NCI-H2171 (cell line): ENCODE measurements around the gene HLCS.
"Not testable (repeated sequence)": the region's sequence is repeated elsewhere in the genome, so short reads cannot be mapped to it uniquely, and the experiment has no call there.

Source experiments
- DNase-seq: peaks from one replicate; lab custom pipeline; 2025; lab: John Stamatoyannopoulos, UW

The HLCS gene

GRCh38 chr21:36847189-36847588 is 119.3 kb downstream of the HLCS start:
- no peak for DNase-seq

DNA sequence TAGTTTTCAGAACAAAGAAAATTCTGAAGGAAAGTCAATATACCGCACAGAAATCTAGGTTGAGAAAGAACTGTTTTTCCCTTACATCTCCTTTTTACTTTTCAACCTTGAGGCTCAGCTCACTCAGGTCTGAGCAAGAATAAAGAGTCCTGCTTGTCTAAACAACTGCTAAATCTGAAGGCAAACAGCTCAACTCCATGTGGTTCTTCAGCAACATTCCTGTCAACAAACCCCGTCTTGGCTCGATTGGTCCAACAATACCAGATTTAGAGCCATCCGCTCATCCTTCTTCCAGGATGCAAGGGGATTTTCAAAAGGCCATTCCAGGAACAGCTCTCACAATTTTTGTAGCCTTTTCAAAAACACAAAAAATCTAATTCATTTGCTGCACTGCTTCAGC is 119.8 kb downstream of the HLCS start:
- DNase-seq, result no peak

GRCh38 chr21:36845790-36846189 is 120.7 kb downstream of the HLCS start:
- DNase-seq, result no peak

GRCh38 chr21:36845070-36845469 is 121.4 kb downstream of the HLCS start:
- no peak for DNase-seq

GRCh38 chr21:36841866-36842265 is 124.6 kb downstream of the HLCS start:
- DNase-seq, result no peak

DNA sequence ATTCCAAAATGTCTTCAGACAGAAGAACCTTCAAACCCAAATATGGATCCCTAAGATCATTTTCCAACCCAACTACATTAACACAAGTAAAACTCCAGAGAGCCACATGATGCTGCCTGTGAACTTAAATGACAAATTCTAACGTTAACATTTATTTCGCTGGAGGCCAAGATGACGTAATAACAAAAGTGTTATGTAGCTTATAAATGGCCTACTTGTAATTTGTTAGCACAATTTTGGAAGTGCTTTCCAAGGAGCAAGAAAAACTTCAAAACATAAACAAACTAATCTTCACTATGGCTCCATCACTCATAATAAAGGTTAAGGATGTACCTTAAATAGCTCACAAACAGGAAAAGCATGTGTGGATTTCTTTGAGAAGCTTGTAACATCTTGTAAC is 126.7 kb downstream of the HLCS start:
- no peak for DNase-seq

- no peak for DNase-seq
Observed at GRCh38 chr21:36839123-36839522, 127.3 kb downstream of the HLCS start.

DNA sequence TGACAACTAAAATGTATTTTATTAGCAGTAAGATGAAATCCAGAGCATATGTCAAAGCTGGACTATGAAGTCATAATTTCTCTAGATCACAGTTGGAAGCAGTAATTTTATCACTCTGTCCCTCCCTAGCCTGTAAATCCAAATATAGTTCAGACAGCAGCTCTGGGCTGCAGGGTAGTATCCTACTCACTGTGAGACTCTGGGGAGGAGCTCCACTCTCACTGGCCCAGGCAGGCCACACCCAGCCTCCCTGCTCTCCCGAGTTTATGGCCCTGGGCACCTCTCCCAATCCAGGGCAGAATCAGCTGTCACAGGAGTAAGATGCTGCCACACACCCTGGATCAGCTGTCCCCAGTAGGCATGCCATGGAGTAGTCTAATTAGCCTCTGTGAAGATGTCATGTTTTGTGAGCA is 131.1 kb downstream of the HLCS start:
- no peak for DNase-seq

DNA sequence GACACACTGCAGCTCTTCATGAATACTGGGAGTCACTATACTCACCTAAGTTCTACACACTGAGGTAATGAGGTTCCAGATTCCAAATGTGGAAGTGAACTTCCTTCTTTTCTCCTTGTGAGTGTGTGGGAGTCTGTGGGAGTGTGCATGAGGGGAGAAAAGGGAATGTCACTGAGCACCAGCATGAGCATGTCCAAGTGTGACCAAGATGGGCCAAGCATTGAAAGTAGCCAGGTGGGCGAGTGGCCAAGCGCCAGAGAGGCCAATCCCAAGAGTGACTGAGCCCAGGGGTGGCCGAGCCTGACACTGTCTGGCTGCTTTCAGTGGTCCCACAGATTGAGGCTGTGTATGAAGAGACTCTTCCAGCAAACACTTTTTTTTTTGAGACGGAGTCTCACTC is 132.3 kb downstream of the HLCS start:
- no peak for DNase-seq

GRCh38 chr21:36830100-36830499 is 136.4 kb downstream of the HLCS start:
- no peak for DNase-seq

DNA sequence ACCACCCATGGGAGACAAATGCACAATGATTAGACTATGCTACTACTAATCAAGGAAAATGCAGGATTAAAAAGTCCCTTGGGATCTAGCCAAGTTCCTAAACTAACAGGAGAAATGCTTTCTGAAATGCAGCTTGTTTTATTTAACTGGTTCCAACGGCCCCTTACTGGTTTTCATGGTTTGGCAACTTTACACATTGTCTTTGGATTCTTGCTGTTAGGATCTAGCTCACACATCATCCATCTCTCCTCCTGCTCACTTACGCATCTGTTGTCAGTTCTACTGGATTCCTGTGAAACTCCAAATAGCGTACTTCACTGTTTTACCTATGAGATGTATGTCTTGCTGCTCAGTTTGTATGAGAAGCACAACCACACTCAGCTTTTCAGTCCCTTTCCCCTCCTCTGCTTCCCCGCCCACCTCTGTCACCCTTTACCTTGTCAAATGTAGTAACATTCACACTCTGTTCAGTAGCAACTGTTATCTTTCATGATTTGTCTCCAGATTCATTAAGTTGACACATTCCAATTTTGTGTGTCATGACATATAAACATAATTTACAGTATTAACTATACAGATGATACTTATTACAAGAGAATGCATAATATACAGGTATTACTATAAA is 137.5 kb downstream of the HLCS start:
- no peak for DNase-seq

DNA sequence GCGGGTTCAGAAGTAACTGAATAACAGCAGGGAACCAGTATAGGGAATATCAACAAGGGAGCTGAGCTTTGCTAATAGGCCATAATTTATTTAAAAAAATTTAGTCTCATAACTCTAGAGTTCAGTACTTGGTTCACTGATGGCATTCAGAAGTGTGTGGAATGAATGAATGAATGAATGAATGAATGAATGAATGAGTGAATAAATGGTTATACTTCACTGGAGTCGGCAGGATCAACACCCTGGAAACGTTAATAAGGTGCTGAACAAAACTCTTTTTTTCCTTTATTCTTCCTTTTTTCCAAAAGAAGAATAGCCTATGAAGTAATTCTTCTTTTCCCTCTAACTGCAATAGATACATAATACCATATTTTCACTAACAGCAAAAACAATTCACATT is 138.3 kb downstream of the HLCS start:
- no peak for DNase-seq

- DNase-seq, result no peak
Observed at GRCh38 chr21:36825658-36826057, 140.8 kb downstream of the HLCS start.

DNA sequence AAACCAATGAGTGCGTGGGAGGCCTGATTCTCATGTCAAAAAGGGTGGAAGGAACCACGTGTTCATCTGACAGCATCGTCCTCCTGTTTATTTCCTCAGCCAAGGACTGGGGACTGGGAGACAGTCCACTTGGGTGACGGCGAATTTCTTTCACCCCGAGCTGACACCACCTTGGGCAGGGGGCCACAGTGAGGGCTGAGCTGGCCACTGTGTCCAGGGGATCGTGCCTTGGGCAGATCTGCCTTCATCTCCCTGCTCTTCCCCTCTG is 145.5 kb downstream of the HLCS start:
- no peak for DNase-seq

GRCh38 chr21:36820176-36821031 is 146.1 kb downstream of the HLCS start:
- no peak for DNase-seq

DNA sequence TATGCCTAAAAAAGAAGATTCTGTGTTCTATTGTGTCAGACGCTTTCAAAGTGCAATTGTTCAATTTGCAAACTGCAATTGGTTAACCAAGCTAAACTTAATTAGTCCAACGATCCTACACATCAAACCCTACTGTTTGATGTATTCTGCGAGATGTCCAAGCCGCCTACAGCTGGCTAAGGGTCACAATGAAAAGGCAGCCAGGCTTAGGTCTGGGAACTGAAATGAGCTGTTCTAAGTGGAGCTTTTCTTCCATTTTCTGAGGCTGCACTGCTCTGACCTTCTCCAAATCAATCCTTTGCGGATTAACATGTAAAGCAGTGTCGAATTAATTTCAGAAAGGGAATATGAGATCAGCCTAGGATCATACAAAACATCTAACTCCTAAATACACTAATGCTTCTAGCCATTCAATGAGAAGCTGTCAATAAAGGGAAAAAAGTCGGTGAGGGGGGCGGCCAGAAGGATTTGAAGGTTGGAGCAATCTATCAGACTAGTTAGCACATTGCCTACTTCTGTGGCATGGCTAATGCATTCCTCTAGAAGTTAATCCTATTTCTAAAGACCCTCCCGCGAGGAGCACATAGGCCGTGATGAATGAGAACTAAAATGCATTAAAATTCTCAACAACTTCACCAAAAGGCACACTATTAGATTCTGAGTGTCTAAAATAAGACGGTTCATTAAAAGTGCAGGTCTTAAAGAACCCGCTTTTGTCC is 148.6 kb downstream of the HLCS start:
- no peak for DNase-seq

- no peak for DNase-seq
Observed at GRCh38 chr21:36816561-36817130, 149.8 kb downstream of the HLCS start.

GRCh38 chr21:36816026-36816425 is 150.4 kb downstream of the HLCS start:
- not testable (repeated sequence) for DNase-seq

DNA sequence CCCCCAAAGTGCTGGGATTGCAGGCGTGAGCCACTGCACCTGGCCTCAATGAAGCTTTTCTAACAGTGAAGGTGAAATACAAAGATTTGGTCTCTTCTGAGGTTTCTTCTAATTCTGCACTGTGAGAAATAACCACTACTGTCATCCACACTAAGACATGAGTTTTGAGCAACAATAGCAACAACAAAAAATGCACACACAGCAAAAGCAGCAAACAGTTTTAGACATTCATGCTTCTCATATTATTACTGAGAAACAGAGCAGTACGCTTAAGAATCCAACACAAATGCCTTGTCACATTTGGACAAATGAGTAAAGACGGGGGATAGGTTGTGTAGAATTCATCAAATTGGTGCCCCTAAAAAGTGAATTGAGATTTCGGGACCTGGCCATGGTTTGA is 151.2 kb downstream of the HLCS start:
- no peak for DNase-seq

DNA sequence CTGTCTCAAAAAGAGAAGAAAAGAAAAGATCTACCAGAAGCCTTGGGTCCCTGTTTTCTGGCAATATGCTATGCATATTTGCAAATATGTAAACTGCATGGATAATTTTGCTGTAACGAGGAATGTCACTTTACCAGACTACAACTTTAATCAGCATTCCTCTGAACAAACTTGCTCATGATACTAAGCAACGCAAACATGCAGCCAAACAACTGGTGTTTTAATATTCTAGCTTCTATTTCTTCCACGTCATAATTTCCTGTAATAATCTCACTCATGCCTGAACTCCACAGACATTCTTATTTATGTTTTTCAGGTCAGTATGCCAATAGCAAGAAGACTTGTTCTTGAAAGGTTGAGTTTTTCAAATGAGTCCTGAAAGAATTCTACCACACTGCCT is 153.4 kb downstream of the HLCS start:
- DNase-seq, result no peak

- DNase-seq, result no peak
Observed at GRCh38 chr21:36811762-36812161, 154.7 kb downstream of the HLCS start.

GRCh38 chr21:36810443-36810842 is 156.0 kb downstream of the HLCS start:
- no peak for DNase-seq

- DNase-seq, result no peak
Observed at GRCh38 chr21:36807422-36807928, 159.0 kb downstream of the HLCS start.
